Calu3 (cell line): Measurements from ENCODE around the gene PCDHA1. TPM values are rescaled to one million over a fixed set of nuclear protein-coding genes. Genes with fewer than 3 reads are reported as not detected.
"Not testable (repeated sequence)": the region's sequence is repeated elsewhere in the genome, so short reads cannot be mapped to it uniquely, and the experiment has no call there.

Experiments
- BruUV-seq: library from RNA; stranded (reverse); fragments of 400-500 nt; replicated peaks from 2 replicates; lab custom pipeline; 2021; lab: Mats Ljungman, UMichigan
- CTCF ChIA-PET: fragments of 300-600 bp; sonication (Branson Sonifier 250); formaldehyde crosslinking; loops from one replicate; lab custom pipeline; 2022; ENCODE audit warnings: antibody characterized with exemption; lab: Charles Lee
- DNase-seq: peaks from one replicate; pipeline ENCODE4 v3.0.0; 2022
- H3K27ac Mint-ChIP-seq: one replicate; pipeline ENCODE4 v1.8.0; 2022; ENCODE audit warnings: mixed read lengths; ENCODE audit not compliant: unreplicated experiment
- H3K27me3 Mint-ChIP-seq: one replicate; pipeline ENCODE4 v1.8.0; 2022; ENCODE audit warnings: mixed read lengths; ENCODE audit not compliant: unreplicated experiment
- H3K36me3 Mint-ChIP-seq: one replicate; pipeline ENCODE4 v1.8.0; 2022; ENCODE audit warnings: mild to moderate bottlenecking, moderate library complexity, mixed read lengths; ENCODE audit not compliant: insufficient read depth, unreplicated experiment
- H3K4me1 Mint-ChIP-seq: one replicate; pipeline ENCODE4 v1.8.0; 2022; ENCODE audit warnings: mild to moderate bottlenecking, low read depth, mixed read lengths; ENCODE audit not compliant: unreplicated experiment
- H3K4me3 Mint-ChIP-seq: one replicate; pipeline ENCODE4 v1.8.0; 2022; ENCODE audit warnings: mild to moderate bottlenecking, low read depth, moderate library complexity, mixed read lengths; ENCODE audit not compliant: unreplicated experiment
- H3K9me3 Mint-ChIP-seq: one replicate; pipeline ENCODE4 v1.8.0; 2022; ENCODE audit warnings: low read depth, mixed read lengths; ENCODE audit not compliant: unreplicated experiment
- CTCF ChIP-seq: fragments of 200-600 bp; IDR thresholded peaks from one replicate; pipeline ENCODE4 v1.8.0; 2022; ENCODE audit warnings: antibody characterized with exemption; ENCODE audit not compliant: unreplicated experiment
- intact Hi-C: fragments of 100-400 bp; cut with micrococcal nuclease; formaldehyde crosslinking; loops from one replicate; pipeline ENCODE4 v1.10.0; 2022; ENCODE audit not compliant: unreplicated experiment
- total RNA-seq: library from RNA; stranded (reverse); gene quantifications from 2 replicates; pipeline ENCODE4 v1.2.3, GENCODE V29; 2022

The PCDHA1 gene
- total RNA-seq, 1 experiment from 2014 or later: 0.83 TPM

GRCh38 chr5:140869555-140869886, 83.6 kb downstream of the PCDHA1 start:
- no peak for TF ChIP-seq CTCF
- Mint-ChIP-seq H3K36me3 (no peaks in the 10 kb centered on the region), H3K4me1 (no peaks in the 10 kb centered on the region), H3K9me3 (peaks cover 4% of the 10 kb centered on the region), H3K27ac (no peak overlapping the region), H3K4me3 (no peak overlapping the region), H3K27me3 (no peaks in the 10 kb centered on the region)
- intact Hi-C loops: no loop called here
- no peak for DNase-seq
- CTCF ChIA-PET: no interaction called here
- no TSS peak for BruUV-seq

GRCh38 chr5:140870221-140871201, 84.6 kb downstream of the PCDHA1 start:
- CTCF ChIA-PET: no interaction called here
- intact Hi-C loops: no loop called here
- DNase-seq: no peak
- no peak overlapping the region for H3K4me3 Mint-ChIP-seq
- H3K27me3 Mint-ChIP-seq: no peaks in the 10 kb centered on the region
- H3K36me3 Mint-ChIP-seq: no peaks in the 10 kb centered on the region
- H3K4me1 Mint-ChIP-seq: no peaks in the 10 kb centered on the region
- BruUV-seq: no TSS peak
- TF ChIP-seq CTCF: no peak
- peaks cover 4% of the 10 kb centered on the region for H3K9me3 Mint-ChIP-seq
- no peak overlapping the region for H3K27ac Mint-ChIP-seq

GRCh38 chr5:140875085-140876065, 89.4 kb downstream of the PCDHA1 start, which contains the start of gene PCDHA12:
TSS of gene PCDHA12 (plus strand) at chr5:140875308. CDS start at chr5:140875473, 165 bp downstream.
- Mint-ChIP-seq H3K27me3 (no peaks in the 10 kb centered on the region), H3K4me3 (no peak within 1 kb of the TSS), H3K9me3 (peaks cover 2% of the 10 kb centered on the region), H3K36me3 (no peaks in the 10 kb centered on the region), H3K4me1 (no peaks in the 10 kb centered on the region), H3K27ac (no peak within 1 kb of the TSS)
- intact Hi-C loops: loop anchor here (2.0 kb wide), 1 partner anchor 165 kb away; no protein-coding TSS in a partner anchor
- BruUV-seq: no TSS peak
- no peak for TF ChIP-seq CTCF
- DNase-seq: no peak
- CTCF ChIA-PET: no interaction called here

GRCh38 chr5:140876541-140877261, 90.8 kb downstream of the PCDHA1 start:
- H3K9me3 Mint-ChIP-seq, H3K27me3 Mint-ChIP-seq, H3K4me3 Mint-ChIP-seq, H3K36me3 Mint-ChIP-seq, DNase-seq, BruUV-seq, CTCF ChIA-PET, H3K4me1 Mint-ChIP-seq, H3K27ac Mint-ChIP-seq, intact Hi-C loops: not testable (repeated sequence)
